ENCODE data around the gene EP400.
"Not testable (repeated sequence)": the region's sequence is repeated elsewhere in the genome, so short reads cannot be mapped to it uniquely, and the experiment has no call there.

EP400 gene

GRCh38 chr12:131928711-131929580 lies 20.8 kb upstream of the EP400 start, which contains the start of gene PUS1:
Gene PUS1, plus strand, starts transcription at chr12:131929276. Its CDS starts 447 bp downstream, at chr12:131929723.
- DNase-seq = no peak

GRCh38 chr12:131929581-131930456 lies 19.9 kb upstream of the EP400 start:
- no peak for DNase-seq

- no peak for DNase-seq
Measured at GRCh38 chr12:131930510-131930909, 19.2 kb upstream of the EP400 start.

GRCh38 chr12:131933387-131933786 lies 16.4 kb upstream of the EP400 start:
- DNase-seq = no peak

- no peak for DNase-seq
Measured at GRCh38 chr12:131934535-131934934, 15.2 kb upstream of the EP400 start.

- no peak for DNase-seq
Measured at GRCh38 chr12:131938082-131938481, 11.7 kb upstream of the EP400 start.

GRCh38 chr12:131939007-131939406 lies 10.7 kb upstream of the EP400 start:
- no peak for DNase-seq

GRCh38 chr12:131940141-131940547 lies 9.6 kb upstream of the EP400 start:
- DNase-seq = no peak

GRCh38 chr12:131941116-131941986 lies 8.4 kb upstream of the EP400 start:
- DNase-seq = no peak

GRCh38 chr12:131941987-131942341 lies 7.8 kb upstream of the EP400 start:
- DNase-seq = no peak

GRCh38 chr12:131942671-131943070 lies 7.1 kb upstream of the EP400 start:
- DNase-seq = no peak

- DNase-seq = no peak
Measured at GRCh38 chr12:131943389-131943788, 6.4 kb upstream of the EP400 start.

GRCh38 chr12:131943876-131944275 lies 5.9 kb upstream of the EP400 start:
- no peak for DNase-seq

- DNase-seq = no peak
Measured at GRCh38 chr12:131944601-131945251, 5.0 kb upstream of the EP400 start.

- DNase-seq = no peak
Measured at GRCh38 chr12:131946757-131947156, 3.0 kb upstream of the EP400 start.

- DNase-seq = no peak
Measured at GRCh38 chr12:131947482-131948027, 2.2 kb upstream of the EP400 start.

- no peak for DNase-seq
Measured at GRCh38 chr12:131948166-131948712, 1.5 kb upstream of the EP400 start.

- DNase-seq = not testable (repeated sequence)
Measured at GRCh38 chr12:131948713-131949430, 870 bp upstream of the EP400 start.

- DNase-seq = no peak
Measured at GRCh38 chr12:131950182-131950913, 606 bp downstream of the EP400 start.

GRCh38 chr12:131953810-131954209 lies 4.1 kb downstream of the EP400 start:
- not testable (repeated sequence) for DNase-seq
